DND-41 (cell line): Measurements from ENCODE around the gene KCNA3.

Source experiments
- ATAC-seq: fragments of 200-7000 bp; cut with Tn5 transposase; 3 replicates; pipeline ENCODE4 v1.9.1; 2021; ENCODE audit warnings: low read depth; ENCODE audit not compliant: insufficient read depth
- DNase-seq: peaks from one replicate; pipeline ENCODE4 v3.0.0-alpha.2; 2020
- H2AFZ ChIP-seq: 2 replicates; pipeline ENCODE4 v1.6.0; 2012; ENCODE audit warnings: low read depth, low read length
- H3K27ac ChIP-seq: 2 replicates; pipeline ENCODE4 v1.5.1; 2012; ENCODE audit warnings: low read length, inconsistent platforms
- H3K27me3 ChIP-seq: fragments of 200-600 bp; sonication (generic); 2 replicates; pipeline ENCODE4 v1.6.0; 2012; ENCODE audit warnings: low read length, mild to moderate bottlenecking, inconsistent platforms; ENCODE audit not compliant: insufficient read depth, poor library complexity
- H3K36me3 ChIP-seq: 2 replicates; pipeline ENCODE4 v1.5.1; 2012; ENCODE audit warnings: low read length, inconsistent platforms; ENCODE audit not compliant: insufficient read depth
- H3K4me1 ChIP-seq: 2 replicates; pipeline ENCODE4 v1.5.1; 2012; ENCODE audit warnings: mild to moderate bottlenecking, low read length; ENCODE audit not compliant: insufficient read depth
- H3K4me2 ChIP-seq: 2 replicates; pipeline ENCODE4 v1.6.0; 2012; ENCODE audit warnings: mild to moderate bottlenecking, moderate library complexity, low read length, inconsistent platforms; ENCODE audit not compliant: insufficient read depth
- H3K4me3 ChIP-seq, 2 experiments: fragments of 200-600 bp in 1 of 2; shearing (Covaris generic) in 1 of 2; 2 replicates each; pipeline ENCODE4 v1.5.1; 2012 to 2016; ENCODE audit warnings: inconsistent platforms in 2 of 2, low read length in 2 of 2, mild to moderate bottlenecking in 2 of 2, low read depth in 1 of 2, moderate library complexity in 1 of 2
- H3K79me2 ChIP-seq: 2 replicates; pipeline ENCODE4 v1.6.0; 2012; ENCODE audit warnings: low read length, inconsistent platforms; ENCODE audit not compliant: insufficient read depth
- H3K9ac ChIP-seq: 2 replicates; pipeline ENCODE4 v1.6.0; 2012; ENCODE audit warnings: low read depth, mild to moderate bottlenecking, inconsistent platforms, low read length, moderate library complexity
- H3K9me3 ChIP-seq: 2 replicates; pipeline ENCODE4 v1.5.1; 2012; ENCODE audit warnings: low read length, moderate library complexity, mild to moderate bottlenecking, inconsistent platforms; ENCODE audit not compliant: insufficient read depth, severe bottlenecking
- H4K20me1 ChIP-seq: 2 replicates; pipeline ENCODE4 v1.6.0; 2012; ENCODE audit warnings: low read length; ENCODE audit not compliant: insufficient read depth
- EZH2 ChIP-seq: IDR thresholded peaks from 3 replicates; pipeline ENCODE4 v1.6.1; 2012; ENCODE audit warnings: borderline replicate concordance, low read depth, mild to moderate bottlenecking, moderate library complexity, low read length, inconsistent platforms; ENCODE audit not compliant: severe bottlenecking
- TF ChIP-seq, protein P1 (sequence below): IDR thresholded peaks from 2 replicates; pipeline ENCODE4 v1.5.1; 2012; ENCODE audit warnings: borderline replicate concordance, low read length, moderate library complexity, mild to moderate bottlenecking; ENCODE audit not compliant: poor library complexity, severe bottlenecking; ENCODE audit errors: extremely low read depth

The KCNA3 gene

DNA sequence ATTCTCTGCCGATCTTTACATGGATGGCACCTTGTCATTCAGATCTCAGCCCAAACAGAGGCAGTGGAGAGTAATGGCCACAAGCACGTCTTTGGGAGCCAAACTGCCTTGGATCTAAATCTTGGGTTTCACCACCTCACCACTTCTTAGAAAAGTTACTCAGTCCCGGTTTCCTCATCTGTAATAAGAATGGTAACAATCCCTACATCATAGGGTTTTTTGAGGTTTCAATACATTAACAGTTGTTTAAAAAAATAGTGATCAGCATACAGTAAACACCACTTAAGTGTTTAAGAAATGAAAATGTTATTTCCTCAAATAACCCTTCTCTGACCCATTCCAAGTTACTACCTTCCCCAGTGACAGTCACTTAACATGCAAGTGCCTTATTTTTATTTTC is 38.5 kb upstream of the KCNA3 start:
- Histone ChIP-seq H3K36me3 (no peaks in the 10 kb centered on the region), H2AFZ (no peak overlapping the region), H3K27ac (no peak overlapping the region), H4K20me1 (no peaks in the 10 kb centered on the region), H3K79me2 (no peaks in the 10 kb centered on the region), H3K9ac (no peak overlapping the region), H3K27me3 (peaks cover 3% of the 10 kb centered on the region), H3K4me1 (no peaks in the 10 kb centered on the region), H3K4me3 (no peak overlapping the region), H3K9me3 (no peaks in the 10 kb centered on the region), H3K4me2 (no peak overlapping the region)
- DNase-seq (no peak), ATAC-seq (no peak)
- TF ChIP-seq, protein P1, sequence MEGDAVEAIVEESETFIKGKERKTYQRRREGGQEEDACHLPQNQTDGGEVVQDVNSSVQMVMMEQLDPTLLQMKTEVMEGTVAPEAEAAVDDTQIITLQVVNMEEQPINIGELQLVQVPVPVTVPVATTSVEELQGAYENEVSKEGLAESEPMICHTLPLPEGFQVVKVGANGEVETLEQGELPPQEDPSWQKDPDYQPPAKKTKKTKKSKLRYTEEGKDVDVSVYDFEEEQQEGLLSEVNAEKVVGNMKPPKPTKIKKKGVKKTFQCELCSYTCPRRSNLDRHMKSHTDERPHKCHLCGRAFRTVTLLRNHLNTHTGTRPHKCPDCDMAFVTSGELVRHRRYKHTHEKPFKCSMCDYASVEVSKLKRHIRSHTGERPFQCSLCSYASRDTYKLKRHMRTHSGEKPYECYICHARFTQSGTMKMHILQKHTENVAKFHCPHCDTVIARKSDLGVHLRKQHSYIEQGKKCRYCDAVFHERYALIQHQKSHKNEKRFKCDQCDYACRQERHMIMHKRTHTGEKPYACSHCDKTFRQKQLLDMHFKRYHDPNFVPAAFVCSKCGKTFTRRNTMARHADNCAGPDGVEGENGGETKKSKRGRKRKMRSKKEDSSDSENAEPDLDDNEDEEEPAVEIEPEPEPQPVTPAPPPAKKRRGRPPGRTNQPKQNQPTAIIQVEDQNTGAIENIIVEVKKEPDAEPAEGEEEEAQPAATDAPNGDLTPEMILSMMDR, result no peak
- no peak for TF ChIP-seq EZH2

DNA sequence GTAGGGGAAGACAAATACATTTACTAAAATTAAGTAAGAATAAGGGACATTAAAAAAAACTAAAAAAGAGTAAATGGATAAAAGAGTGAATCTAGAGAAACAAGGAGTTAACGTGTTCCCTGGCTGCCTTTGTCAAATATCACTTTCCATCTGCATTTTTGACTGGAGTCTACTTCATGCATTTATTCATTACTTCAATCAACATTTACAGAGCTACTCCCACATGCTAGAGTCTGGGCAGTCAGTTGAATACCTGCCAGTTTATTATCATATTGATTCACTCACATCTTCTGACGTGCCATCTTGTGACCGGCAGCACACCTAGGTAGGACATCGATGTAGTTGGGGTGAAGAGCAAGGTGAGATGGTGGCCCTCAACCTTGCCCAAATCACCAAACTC is 35.6 kb upstream of the KCNA3 start:
- TF ChIP-seq, protein P1, result no peak
- no peak for TF ChIP-seq EZH2
- no peaks in the 10 kb centered on the region for H3K9me3 ChIP-seq

DNA sequence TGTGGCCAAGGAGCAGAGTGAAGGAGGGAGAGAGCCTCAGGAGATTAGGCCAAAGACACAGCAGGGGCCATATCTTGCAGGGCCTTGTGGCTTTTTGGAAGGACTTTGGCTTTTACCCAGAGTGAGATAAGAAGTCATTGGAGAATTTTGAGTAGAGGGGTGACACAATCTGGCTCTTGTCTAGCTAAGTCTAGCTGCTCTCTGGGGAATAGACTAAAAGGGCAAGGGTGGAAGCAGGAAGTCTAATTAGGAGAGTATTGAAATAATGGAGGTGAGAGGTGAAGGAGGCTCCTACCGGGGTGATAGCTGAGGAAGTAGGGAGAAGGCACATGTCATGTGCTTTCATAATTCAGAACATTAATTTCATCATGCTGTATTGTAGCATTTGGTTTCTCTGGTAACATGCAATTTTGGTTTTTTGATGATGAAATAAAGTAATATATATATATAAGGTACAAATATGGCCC is 34.3 kb upstream of the KCNA3 start:
- no peak for ATAC-seq
- no peak for DNase-seq
- Histone ChIP-seq H3K9ac (no peak overlapping the region), H3K36me3 (no peaks in the 10 kb centered on the region), H3K79me2 (no peaks in the 10 kb centered on the region), H2AFZ (no peak overlapping the region), H3K4me1 (no peaks in the 10 kb centered on the region), H3K4me3 (no peak overlapping the region), H3K27me3 (no peaks in the 10 kb centered on the region), H3K27ac (no peak overlapping the region), H4K20me1 (no peaks in the 10 kb centered on the region), H3K9me3 (no peaks in the 10 kb centered on the region), H3K4me2 (no peak overlapping the region)
- TF ChIP-seq, protein P1, result no peak
- TF ChIP-seq EZH2, result no peak

More for the DNA sequence above, 35.6 kb upstream of the KCNA3 start:
- H3K4me2 ChIP-seq, result no peak overlapping the region
- H3K4me1 ChIP-seq, result no peaks in the 10 kb centered on the region
- no peak overlapping the region for H2AFZ ChIP-seq
- H3K36me3 ChIP-seq, result no peaks in the 10 kb centered on the region
- no peaks in the 10 kb centered on the region for H4K20me1 ChIP-seq
- no peaks in the 10 kb centered on the region for H3K79me2 ChIP-seq
- peaks cover 3% of the 10 kb centered on the region for H3K27me3 ChIP-seq
- H3K9ac ChIP-seq, result no peak overlapping the region
- H3K27ac ChIP-seq, result no peak overlapping the region
- no peak for DNase-seq
- no peak overlapping the region for H3K4me3 ChIP-seq
- ATAC-seq, result no peak

DNA sequence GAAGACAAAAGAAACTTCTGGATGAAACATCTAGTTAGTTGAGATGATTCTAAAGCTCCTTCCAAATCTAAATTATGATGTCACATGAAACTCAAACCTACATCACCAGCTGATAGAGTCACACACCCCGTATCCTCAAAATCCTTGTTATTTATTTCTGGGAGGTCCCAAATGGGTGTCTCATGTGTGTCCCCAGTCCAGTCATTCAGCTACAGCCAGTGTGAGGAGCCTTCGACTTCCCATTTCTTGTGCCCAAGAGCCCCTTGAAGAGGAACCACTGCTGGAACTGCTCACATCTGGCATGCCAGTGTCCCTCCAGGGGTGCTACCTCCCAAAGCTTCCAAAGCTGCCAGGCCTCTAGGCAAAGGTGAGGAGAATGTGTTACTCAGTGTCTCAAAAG is 32.5 kb upstream of the KCNA3 start:
- no peak for TF ChIP-seq EZH2
- TF ChIP-seq, protein P1, result no peak
- Histone ChIP-seq H3K27ac (no peak overlapping the region), H3K9me3 (no peaks in the 10 kb centered on the region), H4K20me1 (no peaks in the 10 kb centered on the region), H2AFZ (no peak overlapping the region), H3K36me3 (no peaks in the 10 kb centered on the region), H3K4me2 (no peak overlapping the region), H3K4me3 (no peak overlapping the region), H3K27me3 (no peaks in the 10 kb centered on the region), H3K4me1 (no peaks in the 10 kb centered on the region), H3K9ac (no peak overlapping the region), H3K79me2 (no peaks in the 10 kb centered on the region)
- DNase-seq (no peak), ATAC-seq (no peak)
